Measurements from ENCODE around the gene YEATS2. TPM values are rescaled to one million over a fixed set of nuclear protein-coding genes. Genes with fewer than 3 reads are reported as not detected.
"Not testable (repeated sequence)": the region's sequence is repeated elsewhere in the genome, so short reads cannot be mapped to it uniquely, and the experiment has no call there.

The YEATS2 gene
- total RNA-seq, 1 experiment from 2014 or later: 33.8 TPM

DNA sequence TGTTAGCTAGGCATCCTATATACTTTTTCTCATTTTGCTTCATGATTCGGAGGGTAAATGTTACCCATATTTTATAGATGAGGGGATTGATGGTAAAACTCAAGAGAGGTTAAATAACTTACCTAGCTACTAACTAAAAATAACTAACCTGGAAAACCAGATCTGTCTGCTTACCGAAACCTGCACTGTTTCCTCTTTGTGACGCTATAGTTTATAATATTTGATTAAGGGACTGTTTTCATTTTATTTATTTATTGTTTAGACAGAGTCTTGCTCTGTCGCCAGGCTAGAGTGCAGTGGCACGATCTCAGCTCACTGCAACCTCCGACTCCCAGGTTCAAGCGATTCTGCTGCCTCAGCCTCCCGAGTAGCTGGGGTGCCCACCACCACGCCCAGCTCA is 71.9 kb downstream of the YEATS2 start:
- no peaks in the 10 kb centered on the region for H3K27me3 ChIP-seq (ENCODE audit: control insufficient read depth, insufficient read depth, low read length)
- in situ Hi-C loops (cut with HindIII; ENCODE audit: low pct_unique_long_range_greater_than_20kb, low sequenced_read_pairs) (no loop called here), intact Hi-C loops (cut with micrococcal nuclease; ENCODE audit: unreplicated experiment) (loop anchor here (5.0 kb wide), 2 partner anchors 132 to 267 kb away; partner anchors contain the start of gene KLHL24)
- peaks cover 13% of the 10 kb centered on the region for H3K36me3 ChIP-seq (ENCODE audit: control insufficient read depth, insufficient read depth, low read length)
- H3K27ac ChIP-seq (ENCODE audit: low read length): no peak overlapping the region
- H3K4me1 ChIP-seq (ENCODE audit: control insufficient read depth, insufficient read depth, low read length): peaks cover 12% of the 10 kb centered on the region
- no peaks in the 10 kb centered on the region for H3K9me3 ChIP-seq (ENCODE audit: control insufficient read depth, insufficient read depth, low read depth, low read length)
- DNase-seq (ENCODE audit: low read depth, low spot score) (no peak), ATAC-seq (no peak)
- ChIA-PET CTCF (interaction anchor here (0.8 kb wide), 1 partner anchor 290 kb away, joined by 3 read pairs; no protein-coding TSS in a partner anchor), POLR2A (no interaction called here)
- no TSS peak for BruUV-seq (replicated peaks)
- no peak for TF ChIP-seq POLR2AphosphoS5 (IDR thresholded peaks at IDR 0.05; ENCODE audit: low read depth, low read length)
- no peak overlapping the region for H3K4me3 ChIP-seq (ENCODE audit: low read depth in 2 of 2, low read length in 2 of 2)

- Histone ChIP-seq H3K27ac (ENCODE audit: low read length) (no peak overlapping the region), H3K4me3 (ENCODE audit: low read depth in 2 of 2, low read length in 2 of 2) (no peak overlapping the region), H3K27me3 (ENCODE audit: control insufficient read depth, insufficient read depth, low read length) (no peaks in the 10 kb centered on the region), H3K36me3 (ENCODE audit: control insufficient read depth, insufficient read depth, low read length) (peaks cover 31% of the 10 kb centered on the region), H3K4me1 (ENCODE audit: control insufficient read depth, insufficient read depth, low read length) (no peaks in the 10 kb centered on the region), H3K9me3 (ENCODE audit: control insufficient read depth, insufficient read depth, low read depth, low read length) (no peaks in the 10 kb centered on the region)
- intact Hi-C loops (cut with micrococcal nuclease; ENCODE audit: unreplicated experiment): no loop called here
- CTCF ChIA-PET: no interaction called here
- DNase-seq (ENCODE audit: low read depth, low spot score): no peak
- POLR2A ChIA-PET: no interaction called here
- in situ Hi-C loops (cut with HindIII; ENCODE audit: low pct_unique_long_range_greater_than_20kb, low sequenced_read_pairs): no loop called here
- BruUV-seq (replicated peaks): no TSS peak
- TF ChIP-seq REST (IDR thresholded peaks at IDR 0.05; ENCODE audit: insufficient read depth in 1 of 2, low read depth in 2 of 2, low read length in 1 of 2): no peak
- TF ChIP-seq POLR2AphosphoS5 (IDR thresholded peaks at IDR 0.05; ENCODE audit: low read depth, low read length): no peak
- no peak for TF ChIP-seq TCF7L2 (IDR thresholded peaks at IDR 0.05; ENCODE audit: low read depth, low read length)
- TF ChIP-seq, protein P1, sequence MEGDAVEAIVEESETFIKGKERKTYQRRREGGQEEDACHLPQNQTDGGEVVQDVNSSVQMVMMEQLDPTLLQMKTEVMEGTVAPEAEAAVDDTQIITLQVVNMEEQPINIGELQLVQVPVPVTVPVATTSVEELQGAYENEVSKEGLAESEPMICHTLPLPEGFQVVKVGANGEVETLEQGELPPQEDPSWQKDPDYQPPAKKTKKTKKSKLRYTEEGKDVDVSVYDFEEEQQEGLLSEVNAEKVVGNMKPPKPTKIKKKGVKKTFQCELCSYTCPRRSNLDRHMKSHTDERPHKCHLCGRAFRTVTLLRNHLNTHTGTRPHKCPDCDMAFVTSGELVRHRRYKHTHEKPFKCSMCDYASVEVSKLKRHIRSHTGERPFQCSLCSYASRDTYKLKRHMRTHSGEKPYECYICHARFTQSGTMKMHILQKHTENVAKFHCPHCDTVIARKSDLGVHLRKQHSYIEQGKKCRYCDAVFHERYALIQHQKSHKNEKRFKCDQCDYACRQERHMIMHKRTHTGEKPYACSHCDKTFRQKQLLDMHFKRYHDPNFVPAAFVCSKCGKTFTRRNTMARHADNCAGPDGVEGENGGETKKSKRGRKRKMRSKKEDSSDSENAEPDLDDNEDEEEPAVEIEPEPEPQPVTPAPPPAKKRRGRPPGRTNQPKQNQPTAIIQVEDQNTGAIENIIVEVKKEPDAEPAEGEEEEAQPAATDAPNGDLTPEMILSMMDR (IDR thresholded peaks at IDR 0.05): no peak
- no peak for TF ChIP-seq SIN3A (IDR thresholded peaks at IDR 0.05; ENCODE audit: borderline replicate concordance, insufficient read depth, low read depth, low read length)
- no peak for ATAC-seq
Observed at GRCh38 chr3:183774631-183775030, 77.0 kb downstream of the YEATS2 start.

DNA sequence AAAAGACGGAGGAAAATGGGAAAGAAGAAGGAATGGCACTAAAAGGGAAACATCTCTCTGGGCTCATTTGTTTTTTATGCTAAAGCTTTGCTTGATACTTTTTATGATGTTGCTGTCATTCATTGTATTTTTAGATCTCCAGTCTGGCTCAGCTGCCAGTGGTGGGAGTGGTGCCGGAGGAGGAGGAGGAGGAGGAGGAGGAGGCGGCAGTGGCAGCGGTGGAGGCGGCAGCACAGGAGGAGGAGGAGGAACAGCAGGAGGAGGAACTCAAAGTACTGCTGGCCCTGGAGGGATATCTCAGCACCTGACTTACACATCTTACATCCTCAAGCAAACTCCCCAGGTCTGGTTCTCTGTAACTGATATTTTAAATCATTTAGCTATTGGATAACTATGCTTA is 78.2 kb downstream of the YEATS2 start:
- ATAC-seq (no peak), DNase-seq (ENCODE audit: low read depth, low spot score) (no peak)
- Histone ChIP-seq H3K36me3 (ENCODE audit: control insufficient read depth, insufficient read depth, low read length) (peaks cover 37% of the 10 kb centered on the region), H3K27ac (ENCODE audit: low read length) (no peak overlapping the region), H3K9me3 (ENCODE audit: control insufficient read depth, insufficient read depth, low read depth, low read length) (no peaks in the 10 kb centered on the region), H3K4me3 (ENCODE audit: low read depth in 2 of 2, low read length in 2 of 2) (no peak overlapping the region), H3K27me3 (ENCODE audit: control insufficient read depth, insufficient read depth, low read length) (no peaks in the 10 kb centered on the region), H3K4me1 (ENCODE audit: control insufficient read depth, insufficient read depth, low read length) (no peaks in the 10 kb centered on the region)
- in situ Hi-C loops (cut with HindIII; ENCODE audit: low pct_unique_long_range_greater_than_20kb, low sequenced_read_pairs): no loop called here
- intact Hi-C loops (cut with micrococcal nuclease; ENCODE audit: unreplicated experiment): no loop called here
- no peak for TF ChIP-seq REST (IDR thresholded peaks at IDR 0.05; ENCODE audit: insufficient read depth in 1 of 2, low read depth in 2 of 2, low read length in 1 of 2)
- TF ChIP-seq, protein P1 (IDR thresholded peaks at IDR 0.05): no peak
- TF ChIP-seq TCF7L2 (IDR thresholded peaks at IDR 0.05; ENCODE audit: low read depth, low read length): no peak
- no peak for TF ChIP-seq SIN3A (IDR thresholded peaks at IDR 0.05; ENCODE audit: borderline replicate concordance, insufficient read depth, low read depth, low read length)
- no peak for TF ChIP-seq POLR2AphosphoS5 (IDR thresholded peaks at IDR 0.05; ENCODE audit: low read depth, low read length)
- BruUV-seq (replicated peaks): no TSS peak
- ChIA-PET POLR2A (no interaction called here), CTCF (no interaction called here)

DNA sequence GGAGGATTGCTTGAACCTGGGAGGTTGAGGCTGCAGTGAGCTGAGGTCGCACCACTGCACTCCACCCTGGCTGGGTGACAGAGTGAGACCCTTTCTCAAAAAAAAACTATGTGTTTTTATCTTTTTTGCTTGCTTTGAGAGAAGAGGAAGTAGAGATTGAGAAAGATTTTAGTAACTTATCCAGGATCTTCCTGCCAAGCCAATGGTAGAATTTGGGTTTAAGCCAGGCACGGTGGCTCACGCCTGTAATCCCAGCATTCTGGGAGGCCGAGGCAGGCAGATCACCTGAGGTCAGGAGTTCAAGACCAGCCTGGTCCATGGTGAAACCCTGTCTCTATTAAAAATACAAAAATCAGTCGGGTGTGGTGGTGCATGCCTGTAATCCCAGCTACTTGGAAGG is 78.9 kb downstream of the YEATS2 start:
- H3K4me1 ChIP-seq (ENCODE audit: control insufficient read depth, insufficient read depth, low read length); H3K9me3 ChIP-seq (ENCODE audit: control insufficient read depth, insufficient read depth, low read depth, low read length); H3K27me3 ChIP-seq (ENCODE audit: control insufficient read depth, insufficient read depth, low read length); ATAC-seq; CTCF ChIA-PET; intact Hi-C loops (cut with micrococcal nuclease; ENCODE audit: unreplicated experiment); H3K4me3 ChIP-seq (ENCODE audit: low read depth in 2 of 2, low read length in 2 of 2); POLR2A ChIA-PET; DNase-seq (ENCODE audit: low read depth, low spot score); in situ Hi-C loops (cut with HindIII; ENCODE audit: low pct_unique_long_range_greater_than_20kb, low sequenced_read_pairs); H3K27ac ChIP-seq (ENCODE audit: low read length); BruUV-seq (replicated peaks): not testable (repeated sequence)
- H3K36me3 ChIP-seq (ENCODE audit: control insufficient read depth, insufficient read depth, low read length): peaks cover 37% of the 10 kb centered on the region

Measured in Panc1 (cell line).